A673 (cell line): Measurements from ENCODE around the gene SCYGR6. TPM values are rescaled to one million over a fixed set of nuclear protein-coding genes. Genes with fewer than 3 reads are reported as not detected.

Experiments used
- BruUV-seq: library from RNA; stranded (reverse); fragments of 400-500 nt; replicated peaks from 2 replicates; lab custom pipeline; 2021; lab: Mats Ljungman, UMichigan
- CTCF ChIA-PET: fragments of 300-600 bp; sonication (Branson Sonifier 250); formaldehyde crosslinking; loops from one replicate; lab custom pipeline; 2022; ENCODE audit warnings: antibody characterized with exemption; lab: Charles Lee
- POLR2A ChIA-PET: fragments of 300-600 bp; sonication (Branson Sonifier 250); formaldehyde crosslinking; loops from one replicate; lab custom pipeline; 2022; ENCODE audit warnings: antibody characterized with exemption; ENCODE audit not compliant: low non-redundant PET; lab: Charles Lee
- DNase-seq: peaks from one replicate; pipeline ENCODE4 v3.0.0-alpha.2; 2015; ENCODE audit warnings: low spot score
- H3K27ac ChIP-seq: fragments of 200-600 bp; sonication (generic); 2 replicates; pipeline ENCODE4 v1.5.1; 2016; ENCODE audit warnings: mixed run types, low read depth, mild to moderate bottlenecking, mixed read lengths, antibody characterized with exemption, low read length; ENCODE audit not compliant: poor library complexity, severe bottlenecking
- H3K27me3 ChIP-seq: fragments of 200-600 bp; sonication (generic); replicated peaks from 2 replicates; pipeline ENCODE4 v1.6.1; 2017; ENCODE audit warnings: mixed run types, low read depth, mild to moderate bottlenecking, mixed read lengths, antibody characterized with exemption, low read length; ENCODE audit not compliant: insufficient read depth, poor library complexity
- H3K36me3 ChIP-seq: fragments of 200-600 bp; sonication (generic); 2 replicates; pipeline ENCODE4 v1.6.1; 2016; ENCODE audit warnings: mixed run types, mild to moderate bottlenecking, mixed read lengths, antibody characterized with exemption, low read length; ENCODE audit not compliant: insufficient read depth, poor library complexity, severe bottlenecking
- H3K4me1 ChIP-seq: fragments of 200-600 bp; sonication (generic); 2 replicates; pipeline ENCODE4 v1.6.1; 2017; ENCODE audit warnings: mixed run types, mild to moderate bottlenecking, mixed read lengths, antibody characterized with exemption, low read length; ENCODE audit not compliant: insufficient read depth, poor library complexity, severe bottlenecking
- H3K4me3 ChIP-seq: fragments of 200-600 bp; sonication (generic); 2 replicates; pipeline ENCODE4 v1.5.1; 2016; ENCODE audit warnings: low read depth, mixed run types, mild to moderate bottlenecking, mixed read lengths, low read length; ENCODE audit not compliant: poor library complexity, severe bottlenecking
- H3K9me3 ChIP-seq: fragments of 200-600 bp; sonication (generic); 2 replicates; pipeline ENCODE4 v1.6.1; 2016; ENCODE audit warnings: mixed run types, low read depth, mild to moderate bottlenecking, mixed read lengths, antibody characterized with exemption, low read length; ENCODE audit not compliant: poor library complexity, severe bottlenecking
- EZH2 ChIP-seq: fragments of 200-600 bp; sonication (generic); IDR thresholded peaks from 2 replicates; pipeline ENCODE4 v1.6.1; 2017; ENCODE audit warnings: borderline replicate concordance, low read depth, mild to moderate bottlenecking, mixed read lengths, antibody characterized with exemption, low read length; ENCODE audit not compliant: poor library complexity, severe bottlenecking
- intact Hi-C: fragments of 100-400 bp; cut with micrococcal nuclease; formaldehyde crosslinking; loops from one replicate; pipeline ENCODE4 v1.10.0; 2022; ENCODE audit not compliant: unreplicated experiment
- total RNA-seq: library from RNA; stranded (reverse); gene quantifications from 2 replicates; pipeline ENCODE4 v1.2.3, GENCODE V29; 2021
- TF ChIP-seq, protein P1 (sequence below): fragments of 300-800, 200-600 bp; sonication (generic); conservative IDR thresholded peaks from 2 replicates; pipeline ENCODE4 v1.5.1; 2017; ENCODE audit warnings: low read depth, mild to moderate bottlenecking, antibody characterized with exemption, low read length, moderate library complexity, mixed read lengths

The SCYGR6 gene
- total RNA-seq, 1 experiment from 2014 or later: not detected

DNA sequence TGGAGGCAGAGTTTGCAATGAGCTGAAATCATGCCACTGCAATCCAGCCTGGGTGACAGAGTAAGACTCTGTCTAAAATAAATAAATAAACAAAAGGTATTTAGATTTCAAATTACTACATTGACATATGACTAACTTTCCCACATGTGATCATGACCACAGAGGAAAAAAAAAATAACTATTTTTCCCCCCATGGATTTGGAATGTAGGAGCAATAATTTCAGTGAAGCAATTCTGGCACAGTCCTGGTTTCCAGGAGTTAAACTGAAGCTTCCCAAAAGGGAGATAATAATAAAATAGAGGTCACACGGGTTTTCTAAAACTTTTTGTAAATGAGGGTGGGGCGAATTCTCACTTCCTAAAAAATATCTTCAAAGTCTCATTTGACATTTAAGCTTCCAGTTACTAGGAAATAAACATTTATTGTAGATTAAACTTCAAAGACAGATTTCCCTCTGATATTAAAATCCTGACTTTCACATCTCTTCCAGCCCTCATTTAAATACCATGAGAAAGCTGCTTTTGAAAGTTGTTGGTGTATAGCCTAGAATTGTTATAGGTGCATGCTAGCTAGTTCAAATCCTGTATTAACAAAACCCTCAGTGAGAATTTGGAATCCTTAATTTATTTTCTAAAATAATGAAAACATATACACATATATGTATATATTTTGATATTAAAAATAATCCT, 27.4 kb downstream of the SCYGR6 start:
- H3K27me3 ChIP-seq: no peaks in the 10 kb centered on the region
- no peaks in the 10 kb centered on the region for H3K9me3 ChIP-seq
- no peaks in the 10 kb centered on the region for H3K4me1 ChIP-seq
- CTCF ChIA-PET: no interaction called here
- intact Hi-C loops: no loop called here
- H3K4me3 ChIP-seq: no peak overlapping the region
- TF ChIP-seq, protein P1, sequence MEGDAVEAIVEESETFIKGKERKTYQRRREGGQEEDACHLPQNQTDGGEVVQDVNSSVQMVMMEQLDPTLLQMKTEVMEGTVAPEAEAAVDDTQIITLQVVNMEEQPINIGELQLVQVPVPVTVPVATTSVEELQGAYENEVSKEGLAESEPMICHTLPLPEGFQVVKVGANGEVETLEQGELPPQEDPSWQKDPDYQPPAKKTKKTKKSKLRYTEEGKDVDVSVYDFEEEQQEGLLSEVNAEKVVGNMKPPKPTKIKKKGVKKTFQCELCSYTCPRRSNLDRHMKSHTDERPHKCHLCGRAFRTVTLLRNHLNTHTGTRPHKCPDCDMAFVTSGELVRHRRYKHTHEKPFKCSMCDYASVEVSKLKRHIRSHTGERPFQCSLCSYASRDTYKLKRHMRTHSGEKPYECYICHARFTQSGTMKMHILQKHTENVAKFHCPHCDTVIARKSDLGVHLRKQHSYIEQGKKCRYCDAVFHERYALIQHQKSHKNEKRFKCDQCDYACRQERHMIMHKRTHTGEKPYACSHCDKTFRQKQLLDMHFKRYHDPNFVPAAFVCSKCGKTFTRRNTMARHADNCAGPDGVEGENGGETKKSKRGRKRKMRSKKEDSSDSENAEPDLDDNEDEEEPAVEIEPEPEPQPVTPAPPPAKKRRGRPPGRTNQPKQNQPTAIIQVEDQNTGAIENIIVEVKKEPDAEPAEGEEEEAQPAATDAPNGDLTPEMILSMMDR: no peak
- TF ChIP-seq EZH2: no peak
- DNase-seq: no peak
- no peaks in the 10 kb centered on the region for H3K36me3 ChIP-seq
- no peak overlapping the region for H3K27ac ChIP-seq
- no TSS peak for BruUV-seq
- POLR2A ChIA-PET: no interaction called here

DNA sequence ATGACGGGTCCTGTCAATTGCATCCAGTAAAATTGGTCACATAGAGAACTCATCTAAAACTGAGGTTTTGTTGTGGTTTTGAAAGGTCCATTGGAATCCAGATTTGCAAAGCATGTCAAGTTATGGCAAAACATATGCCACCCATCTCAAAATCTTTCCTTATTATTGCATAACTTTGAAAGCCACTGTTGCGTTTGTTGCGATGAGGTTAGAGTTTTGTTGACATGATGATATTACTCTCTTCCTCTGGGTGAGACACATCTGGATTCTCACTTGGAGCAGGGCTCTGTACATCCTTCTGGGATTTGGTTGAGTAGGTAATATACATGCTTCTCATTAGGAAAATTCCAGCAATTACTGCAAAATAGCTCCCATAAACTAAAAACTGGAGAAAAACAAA, 37.4 kb downstream of the SCYGR6 start:
- Histone ChIP-seq H3K27me3 (no peaks in the 10 kb centered on the region), H3K9me3 (no peaks in the 10 kb centered on the region), H3K27ac (no peak overlapping the region), H3K36me3 (no peaks in the 10 kb centered on the region), H3K4me1 (no peaks in the 10 kb centered on the region), H3K4me3 (no peak overlapping the region)
- intact Hi-C loops: no loop called here
- CTCF ChIA-PET: no interaction called here
- no peak for DNase-seq
- no TSS peak for BruUV-seq
- TF ChIP-seq, protein P1: no peak
- no peak for TF ChIP-seq EZH2
- POLR2A ChIA-PET: interaction anchor here (0.6 kb wide), 1 partner anchor 1947 kb away, joined by 3 read pairs; no protein-coding TSS in a partner anchor

GRCh38 chr2:227684258-227684657, 40.3 kb downstream of the SCYGR6 start:
- no peaks in the 10 kb centered on the region for H3K4me1 ChIP-seq
- no peaks in the 10 kb centered on the region for H3K36me3 ChIP-seq
- no peaks in the 10 kb centered on the region for H3K9me3 ChIP-seq
- ChIA-PET POLR2A (no interaction called here), CTCF (no interaction called here)
- intact Hi-C loops: no loop called here
- no peaks in the 10 kb centered on the region for H3K27me3 ChIP-seq
- TF ChIP-seq, protein P1: no peak
- TF ChIP-seq EZH2: no peak
- H3K27ac ChIP-seq: no peak overlapping the region
- no TSS peak for BruUV-seq
- DNase-seq: no peak
- no peak overlapping the region for H3K4me3 ChIP-seq
